SIG-M5 treated with dmso at 0.1 percent for 504 hours (cell line): ENCODE data around the gene KLF15.

Experiments
- DNase-seq: peaks from one replicate; lab custom pipeline; 2025; ENCODE audit not compliant: unreplicated experiment; lab: John Stamatoyannopoulos, UW

Gene KLF15

GRCh38 chr3:126322181-126322967, 34.8 kb downstream of the KLF15 start:
- no peak for DNase-seq

GRCh38 chr3:126321490-126321889, 35.7 kb downstream of the KLF15 start:
- no peak for DNase-seq

- DNase-seq: no peak
Observed at GRCh38 chr3:126320517-126321293, 36.5 kb downstream of the KLF15 start.

- no peak for DNase-seq
Observed at GRCh38 chr3:126319701-126320295, 37.4 kb downstream of the KLF15 start.

- no peak for DNase-seq
Observed at GRCh38 chr3:126317029-126317996, 39.9 kb downstream of the KLF15 start.

GRCh38 chr3:126316501-126316939, 40.7 kb downstream of the KLF15 start:
- DNase-seq: no peak

GRCh38 chr3:126316031-126316461, 41.2 kb downstream of the KLF15 start:
- no peak for DNase-seq

GRCh38 chr3:126314790-126315658, 42.2 kb downstream of the KLF15 start:
- no peak for DNase-seq

- no peak for DNase-seq
Observed at GRCh38 chr3:126314305-126314789, 42.9 kb downstream of the KLF15 start.

- DNase-seq: no peak
Observed at GRCh38 chr3:126313580-126314304, 43.5 kb downstream of the KLF15 start.

- DNase-seq: no peak
Observed at GRCh38 chr3:126313166-126313565, 44.0 kb downstream of the KLF15 start.

- DNase-seq: no peak
Observed at GRCh38 chr3:126312341-126312740, 44.9 kb downstream of the KLF15 start.

GRCh38 chr3:126311338-126311978, 45.8 kb downstream of the KLF15 start:
- no peak for DNase-seq

- no peak for DNase-seq
Observed at GRCh38 chr3:126310816-126311215, 46.4 kb downstream of the KLF15 start.

- no peak for DNase-seq
Observed at GRCh38 chr3:126309861-126310655, 47.1 kb downstream of the KLF15 start.

- DNase-seq: no peak
Observed at GRCh38 chr3:126309165-126309564, 48.0 kb downstream of the KLF15 start.

GRCh38 chr3:126308394-126309125, 48.6 kb downstream of the KLF15 start:
- DNase-seq: no peak
